ENCODE data around the gene SPIRE1.

DNA sequence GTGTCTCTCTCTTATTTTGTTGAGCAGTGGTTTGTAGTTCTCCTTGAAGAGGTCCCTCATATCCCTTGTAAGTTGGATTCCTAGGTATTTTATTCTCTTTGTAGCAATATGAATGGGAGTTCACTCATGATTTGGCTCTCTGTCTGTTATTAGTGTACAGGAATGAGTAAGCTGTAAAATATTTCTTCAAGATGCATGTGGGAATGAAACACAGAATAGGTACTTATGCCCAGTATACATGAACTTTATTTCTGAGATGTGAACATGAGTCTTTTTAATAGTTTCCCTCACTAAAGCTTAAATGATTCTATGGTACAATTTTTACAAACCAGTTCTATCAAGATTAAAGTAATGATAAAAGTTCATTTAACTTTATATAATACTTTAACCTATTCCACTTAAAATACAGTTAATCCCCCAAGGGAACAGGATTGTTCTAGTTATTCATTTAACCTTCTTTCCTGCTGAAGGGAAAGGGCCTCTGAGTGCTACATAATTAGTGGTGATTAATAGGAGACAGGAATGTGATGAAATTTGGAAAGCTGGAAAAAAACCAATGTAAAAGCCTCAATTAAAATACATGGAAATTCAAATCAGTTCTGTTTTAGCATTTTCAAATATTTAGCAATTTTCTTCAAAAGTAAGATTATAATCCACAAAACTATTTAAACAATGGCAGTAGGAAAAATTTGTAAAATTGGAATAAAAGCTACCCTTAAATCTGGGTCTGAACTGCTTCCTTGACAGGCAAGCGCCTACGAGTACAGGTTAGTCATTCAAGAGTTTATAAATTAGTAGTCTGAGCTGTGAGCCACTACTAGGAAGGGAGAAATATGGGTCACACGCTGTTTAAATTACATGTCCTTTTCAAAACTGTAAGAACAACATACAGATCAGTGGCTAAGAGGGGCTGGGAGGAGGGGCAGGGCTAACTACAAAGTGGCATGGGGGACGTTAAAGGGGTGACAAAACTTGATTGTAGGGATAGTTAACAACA is 28.9 kb downstream of the SPIRE1 start:
- TF ChIP-seq, protein P1, sequence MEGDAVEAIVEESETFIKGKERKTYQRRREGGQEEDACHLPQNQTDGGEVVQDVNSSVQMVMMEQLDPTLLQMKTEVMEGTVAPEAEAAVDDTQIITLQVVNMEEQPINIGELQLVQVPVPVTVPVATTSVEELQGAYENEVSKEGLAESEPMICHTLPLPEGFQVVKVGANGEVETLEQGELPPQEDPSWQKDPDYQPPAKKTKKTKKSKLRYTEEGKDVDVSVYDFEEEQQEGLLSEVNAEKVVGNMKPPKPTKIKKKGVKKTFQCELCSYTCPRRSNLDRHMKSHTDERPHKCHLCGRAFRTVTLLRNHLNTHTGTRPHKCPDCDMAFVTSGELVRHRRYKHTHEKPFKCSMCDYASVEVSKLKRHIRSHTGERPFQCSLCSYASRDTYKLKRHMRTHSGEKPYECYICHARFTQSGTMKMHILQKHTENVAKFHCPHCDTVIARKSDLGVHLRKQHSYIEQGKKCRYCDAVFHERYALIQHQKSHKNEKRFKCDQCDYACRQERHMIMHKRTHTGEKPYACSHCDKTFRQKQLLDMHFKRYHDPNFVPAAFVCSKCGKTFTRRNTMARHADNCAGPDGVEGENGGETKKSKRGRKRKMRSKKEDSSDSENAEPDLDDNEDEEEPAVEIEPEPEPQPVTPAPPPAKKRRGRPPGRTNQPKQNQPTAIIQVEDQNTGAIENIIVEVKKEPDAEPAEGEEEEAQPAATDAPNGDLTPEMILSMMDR (conservative IDR thresholded peaks at IDR 0.05; ENCODE audit: low read length): no peak
- no peak for TF ChIP-seq EZH2phosphoT487 (IDR thresholded peaks at IDR 0.05; ENCODE audit: borderline replicate concordance)

Measured in Loucy (cell line).